ENCODE measurements around the gene SPTLC3.

The SPTLC3 gene

DNA sequence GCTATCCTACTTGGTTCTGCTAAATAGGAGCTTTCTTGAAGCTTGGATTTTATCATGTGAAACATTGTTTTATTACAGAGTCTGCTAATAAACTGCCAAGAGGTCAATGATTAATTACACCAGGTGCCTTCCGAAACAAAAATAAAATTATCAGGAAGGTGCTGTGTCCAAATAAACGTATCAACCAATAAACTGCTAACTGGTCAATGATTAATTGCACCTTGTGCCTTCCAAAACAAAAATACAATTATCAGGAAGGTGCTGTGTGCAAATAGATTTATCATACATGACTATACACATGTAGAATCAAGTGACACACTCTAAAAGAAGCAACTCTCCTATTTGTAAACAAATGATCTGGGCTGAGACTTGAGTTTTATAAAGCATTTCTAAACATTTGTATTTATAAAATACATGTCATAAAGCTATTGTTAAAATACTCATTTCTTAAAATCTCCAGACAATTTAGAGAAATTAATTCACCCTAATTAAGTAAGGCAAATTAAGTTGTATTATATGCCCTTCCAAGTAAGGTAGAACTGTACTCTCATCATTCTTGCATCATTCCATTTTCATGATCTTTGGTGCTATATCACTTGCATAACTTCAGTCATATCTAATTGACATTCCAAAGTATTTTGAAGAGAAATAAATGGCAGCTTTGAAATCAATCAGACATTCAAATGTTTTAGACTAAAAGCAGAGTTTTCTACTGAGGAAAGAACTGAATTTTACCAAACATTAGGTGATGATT, 26.8 kb downstream of the SPTLC3 start:
- no peak overlapping the region for H3K9ac ChIP-seq (ENCODE audit: low read length)
- H3K9me3 ChIP-seq (ENCODE audit: low read length) = no peaks in the 10 kb centered on the region
- H3K36me3 ChIP-seq (ENCODE audit: insufficient read depth, low read length) = no peaks in the 10 kb centered on the region
- H3K4me3 ChIP-seq (ENCODE audit: low read depth in 1 of 2, low read length in 2 of 2) = no peak overlapping the region
- no peak overlapping the region for H3K27ac ChIP-seq (ENCODE audit: low read depth, low read length)
- H3K4me1 ChIP-seq (ENCODE audit: insufficient read depth, low read length) = no peaks in the 10 kb centered on the region
- H3K27me3 ChIP-seq (ENCODE audit: control insufficient read depth in 1 of 2, insufficient read depth in 2 of 2, low read length in 2 of 2) = no peaks in the 10 kb centered on the region

GRCh38 chr20:13037727-13038126, 29.0 kb downstream of the SPTLC3 start:
- H3K9me3 ChIP-seq (ENCODE audit: low read length) = no peaks in the 10 kb centered on the region

DNA sequence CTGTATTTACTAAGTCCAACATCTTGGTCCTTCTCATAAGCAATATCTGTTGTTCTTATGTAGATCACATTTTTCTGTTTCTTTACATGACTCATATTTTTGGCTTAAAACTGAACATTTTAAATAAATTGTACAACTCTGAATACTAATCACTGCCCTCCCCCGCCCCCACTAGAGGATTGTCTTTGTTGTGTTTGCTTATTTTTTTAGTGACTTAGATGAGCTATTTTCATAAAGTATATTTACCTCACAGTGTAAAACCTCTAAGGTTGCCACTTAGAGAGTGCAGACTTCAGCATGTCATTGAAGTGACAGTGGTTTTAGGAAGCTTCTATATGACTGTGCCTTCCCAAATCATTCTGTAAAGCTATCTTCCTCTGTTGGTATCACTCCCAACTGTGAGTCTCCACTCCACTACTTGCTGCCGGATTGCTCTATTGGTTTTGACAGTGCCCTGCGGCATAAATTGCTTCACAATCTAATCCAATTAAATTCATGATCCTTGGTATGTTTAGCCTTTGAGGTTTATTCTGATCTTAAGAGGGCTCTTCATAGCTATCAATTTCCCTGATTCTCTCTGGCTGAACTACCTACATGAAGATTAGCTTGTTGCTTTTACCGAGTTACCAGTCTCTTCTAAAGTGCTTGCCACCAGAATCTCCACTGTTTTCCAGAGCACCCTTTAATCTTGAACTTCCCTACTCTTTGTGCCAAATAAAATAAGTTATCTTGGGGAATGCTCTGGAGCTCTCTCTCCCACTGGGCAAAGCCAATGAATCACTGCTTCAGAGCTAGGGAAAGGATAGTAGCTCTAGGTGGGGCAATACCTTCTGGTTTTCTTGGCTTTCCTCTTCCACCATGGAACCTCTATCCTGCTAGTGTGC, 33.0 kb downstream of the SPTLC3 start:
- H3K9me3 ChIP-seq (ENCODE audit: low read length) = no peaks in the 10 kb centered on the region
- H3K27me3 ChIP-seq (ENCODE audit: control insufficient read depth in 1 of 2, insufficient read depth in 2 of 2, low read length in 2 of 2) = no peaks in the 10 kb centered on the region
- H3K27ac ChIP-seq (ENCODE audit: low read depth, low read length) = no peak overlapping the region
- no peaks in the 10 kb centered on the region for H3K36me3 ChIP-seq (ENCODE audit: insufficient read depth, low read length)
- no peaks in the 10 kb centered on the region for H3K4me1 ChIP-seq (ENCODE audit: insufficient read depth, low read length)
- H3K4me3 ChIP-seq (ENCODE audit: low read depth in 1 of 2, low read length in 2 of 2) = no peak overlapping the region
- no peak overlapping the region for H3K9ac ChIP-seq (ENCODE audit: low read length)

More at GRCh38 chr20:13037727-13038126, 29.0 kb downstream of the SPTLC3 start:
- Histone ChIP-seq H3K4me3 (ENCODE audit: low read depth in 1 of 2, low read length in 2 of 2) (no peak overlapping the region), H3K27ac (ENCODE audit: low read depth, low read length) (no peak overlapping the region), H3K9ac (ENCODE audit: low read length) (no peak overlapping the region), H3K4me1 (ENCODE audit: insufficient read depth, low read length) (no peaks in the 10 kb centered on the region), H3K27me3 (ENCODE audit: control insufficient read depth in 1 of 2, insufficient read depth in 2 of 2, low read length in 2 of 2) (no peaks in the 10 kb centered on the region), H3K36me3 (ENCODE audit: insufficient read depth, low read length) (no peaks in the 10 kb centered on the region)

- H3K4me3 ChIP-seq (ENCODE audit: low read depth in 1 of 2, low read length in 2 of 2) = no peak overlapping the region
- H3K4me1 ChIP-seq (ENCODE audit: insufficient read depth, low read length) = no peaks in the 10 kb centered on the region
- no peaks in the 10 kb centered on the region for H3K27me3 ChIP-seq (ENCODE audit: control insufficient read depth in 1 of 2, insufficient read depth in 2 of 2, low read length in 2 of 2)
- H3K27ac ChIP-seq (ENCODE audit: low read depth, low read length) = no peak overlapping the region
- H3K9me3 ChIP-seq (ENCODE audit: low read length) = no peaks in the 10 kb centered on the region
- H3K9ac ChIP-seq (ENCODE audit: low read length) = no peak overlapping the region
- H3K36me3 ChIP-seq (ENCODE audit: insufficient read depth, low read length) = no peaks in the 10 kb centered on the region
These were observed 33.7 kb downstream of the SPTLC3 start for GRCh38 chr20:13042458-13042794.

DNA sequence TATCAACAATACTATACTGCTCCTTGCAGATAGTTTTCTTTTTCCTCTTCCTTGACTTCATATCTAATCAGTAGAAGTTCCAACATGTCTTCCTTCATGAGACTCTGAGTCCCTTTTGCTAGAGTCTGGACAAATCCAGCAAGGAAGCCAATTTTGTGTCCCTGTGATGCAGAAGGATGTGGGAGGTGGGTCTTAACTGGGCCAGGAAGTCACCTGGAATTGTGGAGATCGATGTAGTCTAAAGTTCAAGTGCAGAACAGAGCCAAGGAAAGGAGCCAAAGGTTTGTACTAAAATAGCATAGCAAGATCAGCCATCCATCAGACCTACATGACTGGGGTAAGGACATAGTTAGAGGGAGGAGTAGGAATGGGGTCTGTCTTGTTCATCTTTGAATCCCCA, 37.6 kb downstream of the SPTLC3 start:
- no peak overlapping the region for H3K4me3 ChIP-seq (ENCODE audit: low read depth in 1 of 2, low read length in 2 of 2)
- no peaks in the 10 kb centered on the region for H3K9me3 ChIP-seq (ENCODE audit: low read length)
- H3K9ac ChIP-seq (ENCODE audit: low read length) = no peak overlapping the region
- no peaks in the 10 kb centered on the region for H3K4me1 ChIP-seq (ENCODE audit: insufficient read depth, low read length)
- H3K27ac ChIP-seq (ENCODE audit: low read depth, low read length) = no peak overlapping the region
- H3K27me3 ChIP-seq (ENCODE audit: control insufficient read depth in 1 of 2, insufficient read depth in 2 of 2, low read length in 2 of 2) = no peaks in the 10 kb centered on the region
- no peaks in the 10 kb centered on the region for H3K36me3 ChIP-seq (ENCODE audit: insufficient read depth, low read length)

GRCh38 chr20:13054011-13054410, 45.2 kb downstream of the SPTLC3 start:
- no peaks in the 10 kb centered on the region for H3K4me1 ChIP-seq (ENCODE audit: insufficient read depth, low read length)
- H3K4me3 ChIP-seq (ENCODE audit: low read depth in 1 of 2, low read length in 2 of 2) = no peak overlapping the region
- no peak overlapping the region for H3K9ac ChIP-seq (ENCODE audit: low read length)
- H3K36me3 ChIP-seq (ENCODE audit: insufficient read depth, low read length) = no peaks in the 10 kb centered on the region
- no peaks in the 10 kb centered on the region for H3K27me3 ChIP-seq (ENCODE audit: control insufficient read depth in 1 of 2, insufficient read depth in 2 of 2, low read length in 2 of 2)
- H3K9me3 ChIP-seq (ENCODE audit: low read length) = no peaks in the 10 kb centered on the region
- no peak overlapping the region for H3K27ac ChIP-seq (ENCODE audit: low read depth, low read length)

DNA sequence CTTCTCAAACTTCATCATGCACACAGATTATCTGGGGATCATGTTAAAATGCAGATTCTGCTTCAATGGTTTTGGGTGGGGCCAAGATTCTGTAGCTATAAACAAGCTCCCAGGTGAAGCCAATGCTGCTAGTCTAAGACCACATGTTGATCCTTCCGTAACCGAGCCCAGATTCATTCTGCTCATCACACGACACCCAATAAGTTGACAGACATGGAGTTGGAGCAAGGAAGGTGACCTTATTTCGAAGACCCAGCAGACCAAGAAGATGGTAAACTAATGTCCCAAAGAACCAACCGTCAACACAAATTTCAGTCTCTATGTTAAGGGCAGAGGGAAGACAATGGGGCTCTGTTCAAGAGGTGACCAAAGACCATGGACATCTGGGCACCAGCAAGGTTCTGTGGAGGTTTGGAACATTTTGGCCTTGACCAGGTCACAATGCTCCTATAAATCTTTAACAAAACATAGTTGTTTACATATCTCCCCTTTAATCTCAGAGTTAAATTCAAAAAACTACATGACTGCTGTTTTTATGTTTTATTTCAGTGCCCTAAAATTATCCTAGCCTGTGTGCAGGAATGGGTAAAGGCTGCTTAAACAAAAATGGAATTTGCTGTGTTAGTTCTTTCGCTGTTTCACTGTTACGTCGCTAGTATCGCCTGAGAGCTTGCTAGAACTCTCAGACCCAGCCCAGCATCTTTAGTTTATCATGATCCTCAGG, 50.1 kb downstream of the SPTLC3 start:
- H3K27me3 ChIP-seq (ENCODE audit: control insufficient read depth in 1 of 2, insufficient read depth in 2 of 2, low read length in 2 of 2) = no peaks in the 10 kb centered on the region
- no peak overlapping the region for H3K4me3 ChIP-seq (ENCODE audit: low read depth in 1 of 2, low read length in 2 of 2)
- H3K36me3 ChIP-seq (ENCODE audit: insufficient read depth, low read length) = no peaks in the 10 kb centered on the region
- no peaks in the 10 kb centered on the region for H3K9me3 ChIP-seq (ENCODE audit: low read length)
- H3K9ac ChIP-seq (ENCODE audit: low read length) = no peak overlapping the region
- no peak overlapping the region for H3K27ac ChIP-seq (ENCODE audit: low read depth, low read length)
- H3K4me1 ChIP-seq (ENCODE audit: insufficient read depth, low read length) = no peaks in the 10 kb centered on the region

- H3K9ac ChIP-seq (ENCODE audit: low read length) = no peak overlapping the region
- no peaks in the 10 kb centered on the region for H3K9me3 ChIP-seq (ENCODE audit: low read length)
- H3K4me1 ChIP-seq (ENCODE audit: insufficient read depth, low read length) = no peaks in the 10 kb centered on the region
- no peaks in the 10 kb centered on the region for H3K36me3 ChIP-seq (ENCODE audit: insufficient read depth, low read length)
- no peak overlapping the region for H3K27ac ChIP-seq (ENCODE audit: low read depth, low read length)
- no peaks in the 10 kb centered on the region for H3K27me3 ChIP-seq (ENCODE audit: control insufficient read depth in 1 of 2, insufficient read depth in 2 of 2, low read length in 2 of 2)
- H3K4me3 ChIP-seq (ENCODE audit: low read depth in 1 of 2, low read length in 2 of 2) = no peak overlapping the region
These were observed 50.8 kb downstream of the SPTLC3 start for GRCh38 chr20:13059398-13060136.

- Histone ChIP-seq H3K9ac (ENCODE audit: low read length) (no peak overlapping the region), H3K4me1 (ENCODE audit: insufficient read depth, low read length) (no peaks in the 10 kb centered on the region), H3K9me3 (ENCODE audit: low read length) (no peaks in the 10 kb centered on the region), H3K4me3 (ENCODE audit: low read depth in 1 of 2, low read length in 2 of 2) (no peak overlapping the region), H3K27ac (ENCODE audit: low read depth, low read length) (no peak overlapping the region), H3K27me3 (ENCODE audit: control insufficient read depth in 1 of 2, insufficient read depth in 2 of 2, low read length in 2 of 2) (no peaks in the 10 kb centered on the region), H3K36me3 (ENCODE audit: insufficient read depth, low read length) (no peaks in the 10 kb centered on the region)
These were observed 51.6 kb downstream of the SPTLC3 start for GRCh38 chr20:13060327-13060726.

DNA sequence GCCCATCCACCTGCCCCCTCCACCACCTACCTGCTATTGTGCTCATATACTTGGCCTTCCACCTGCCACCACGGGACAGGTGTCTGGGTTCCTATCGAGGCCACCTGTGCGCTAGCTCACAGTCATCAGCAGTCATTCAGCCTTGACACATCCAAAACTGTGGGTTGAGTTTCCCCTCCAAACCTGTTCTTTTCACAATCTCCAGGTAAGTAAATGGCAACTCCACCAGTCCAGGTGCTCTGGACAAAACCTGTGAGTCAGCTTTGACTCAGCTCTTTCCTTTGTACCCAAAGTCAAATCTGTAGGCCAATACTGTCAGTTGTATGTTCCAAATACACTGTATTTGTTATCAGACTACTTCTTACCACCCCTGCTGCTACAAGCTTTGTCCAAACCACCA, 52.6 kb downstream of the SPTLC3 start:
- Histone ChIP-seq H3K36me3 (ENCODE audit: insufficient read depth, low read length) (no peaks in the 10 kb centered on the region), H3K4me3 (ENCODE audit: low read depth in 1 of 2, low read length in 2 of 2) (no peak overlapping the region), H3K27ac (ENCODE audit: low read depth, low read length) (no peak overlapping the region), H3K9ac (ENCODE audit: low read length) (no peak overlapping the region), H3K9me3 (ENCODE audit: low read length) (no peaks in the 10 kb centered on the region), H3K4me1 (ENCODE audit: insufficient read depth, low read length) (no peaks in the 10 kb centered on the region), H3K27me3 (ENCODE audit: control insufficient read depth in 1 of 2, insufficient read depth in 2 of 2, low read length in 2 of 2) (no peaks in the 10 kb centered on the region)

GRCh38 chr20:13062789-13063188, 54.0 kb downstream of the SPTLC3 start:
- Histone ChIP-seq H3K4me3 (ENCODE audit: low read depth in 1 of 2, low read length in 2 of 2) (no peak overlapping the region), H3K27me3 (ENCODE audit: control insufficient read depth in 1 of 2, insufficient read depth in 2 of 2, low read length in 2 of 2) (no peaks in the 10 kb centered on the region), H3K4me1 (ENCODE audit: insufficient read depth, low read length) (no peaks in the 10 kb centered on the region), H3K9me3 (ENCODE audit: low read length) (no peaks in the 10 kb centered on the region), H3K9ac (ENCODE audit: low read length) (no peak overlapping the region), H3K36me3 (ENCODE audit: insufficient read depth, low read length) (no peaks in the 10 kb centered on the region), H3K27ac (ENCODE audit: low read depth, low read length) (no peak overlapping the region)

All from muscle layer of colon (tissue), 2 donors.